Measurements from ENCODE around the gene DPP6.

DNA sequence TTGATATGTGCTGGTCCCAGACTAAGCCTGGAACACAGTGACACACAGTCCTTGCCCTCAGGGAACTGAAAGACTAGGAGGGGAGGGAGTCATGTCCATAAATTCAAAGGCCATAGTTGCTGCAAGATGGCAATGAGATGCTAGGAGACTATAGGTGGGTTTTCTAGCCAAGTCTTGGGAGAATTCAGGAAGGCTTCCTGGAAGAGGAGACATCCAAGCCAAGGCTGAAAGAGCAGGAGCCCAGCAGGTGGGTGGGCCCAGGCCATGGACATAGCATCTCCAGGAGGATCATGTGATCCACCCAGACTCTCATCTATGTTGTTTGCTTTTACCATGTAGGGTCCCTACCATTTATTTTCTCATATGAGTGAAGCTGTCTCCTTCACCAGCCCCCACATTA is 335.1 kb downstream of the DPP6 start:
- TF ChIP-seq POLR2AphosphoS5 (IDR thresholded peaks at IDR 0.05) (no peak), POLR2A (IDR thresholded peaks at IDR 0.05) (no peak), EP300 (IDR thresholded peaks at IDR 0.05; ENCODE audit: low read depth) (no peak)
- TF ChIP-seq, protein P1, sequence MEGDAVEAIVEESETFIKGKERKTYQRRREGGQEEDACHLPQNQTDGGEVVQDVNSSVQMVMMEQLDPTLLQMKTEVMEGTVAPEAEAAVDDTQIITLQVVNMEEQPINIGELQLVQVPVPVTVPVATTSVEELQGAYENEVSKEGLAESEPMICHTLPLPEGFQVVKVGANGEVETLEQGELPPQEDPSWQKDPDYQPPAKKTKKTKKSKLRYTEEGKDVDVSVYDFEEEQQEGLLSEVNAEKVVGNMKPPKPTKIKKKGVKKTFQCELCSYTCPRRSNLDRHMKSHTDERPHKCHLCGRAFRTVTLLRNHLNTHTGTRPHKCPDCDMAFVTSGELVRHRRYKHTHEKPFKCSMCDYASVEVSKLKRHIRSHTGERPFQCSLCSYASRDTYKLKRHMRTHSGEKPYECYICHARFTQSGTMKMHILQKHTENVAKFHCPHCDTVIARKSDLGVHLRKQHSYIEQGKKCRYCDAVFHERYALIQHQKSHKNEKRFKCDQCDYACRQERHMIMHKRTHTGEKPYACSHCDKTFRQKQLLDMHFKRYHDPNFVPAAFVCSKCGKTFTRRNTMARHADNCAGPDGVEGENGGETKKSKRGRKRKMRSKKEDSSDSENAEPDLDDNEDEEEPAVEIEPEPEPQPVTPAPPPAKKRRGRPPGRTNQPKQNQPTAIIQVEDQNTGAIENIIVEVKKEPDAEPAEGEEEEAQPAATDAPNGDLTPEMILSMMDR (IDR thresholded peaks at IDR 0.05), result no peak

All from transverse colon (tissue), 4 donors.